Cardiac muscle cell (in vitro differentiated cells and primary cell): Measurements from ENCODE around the gene IFITM5. TPM values are rescaled to one million over a fixed set of nuclear protein-coding genes. Genes with fewer than 3 reads are reported as not detected.

ENCODE experiments used
- DNase-seq, 2 donors: peaks; one replicate each; pipeline versions ENCODE4 v3.0.0 to v3.0.0-alpha.2; 2010 to 2017; ENCODE audit warnings: low read depth in 1 of 2, low spot score in 1 of 2
- H3K27ac ChIP-seq: fragments of 200-600 bp; sonication (generic); 2 replicates; pipeline ENCODE4 v1.5.1; 2016
- H3K27me3 ChIP-seq: fragments of 200-600 bp; sonication (generic); 2 replicates; pipeline ENCODE4 v1.6.0; 2016; ENCODE audit warnings: control low read depth
- H3K36me3 ChIP-seq: fragments of 200-600 bp; sonication (generic); 2 replicates; pipeline ENCODE4 v1.5.1; 2016; ENCODE audit warnings: control low read depth
- H3K4me1 ChIP-seq: fragments of 200-600 bp; sonication (generic); 2 replicates; pipeline ENCODE4 v1.8.1; 2017; ENCODE audit warnings: low read depth, mild to moderate bottlenecking, mixed run types
- H3K4me3 ChIP-seq: fragments of 200-600 bp; sonication (generic); 2 replicates; pipeline ENCODE4 v1.5.1; 2016; ENCODE audit warnings: mild to moderate bottlenecking
- H3K9me3 ChIP-seq: fragments of 200-600 bp; sonication (generic); 2 replicates; pipeline ENCODE4 v1.5.1; 2017; ENCODE audit warnings: low read depth, mild to moderate bottlenecking, control low read depth
- CTCF ChIP-seq: IDR thresholded peaks from 2 replicates; pipeline ENCODE4 v1.5.1; 2012; ENCODE audit warnings: low read depth, mild to moderate bottlenecking, low read length
- polyA plus RNA-seq: library from polyadenylated mRNA; unstranded; fragments of >200 nt; fragmentation: Nextera tagmentation; extraction: Ambion mirVana; gene quantifications from 2 replicates; pipeline ENCODE4 v1.2.1, GENCODE V29; 2016
- total RNA-seq: library from RNA; depleted of rRNA; stranded (reverse); fragments of >200 nt; gene quantifications from 2 replicates; pipeline ENCODE4 v1.2.3, GENCODE V29; 2016

IFITM5 gene
- total and polyA plus RNA-seq, 2 experiments from 2014 or later = not detected

DNA sequence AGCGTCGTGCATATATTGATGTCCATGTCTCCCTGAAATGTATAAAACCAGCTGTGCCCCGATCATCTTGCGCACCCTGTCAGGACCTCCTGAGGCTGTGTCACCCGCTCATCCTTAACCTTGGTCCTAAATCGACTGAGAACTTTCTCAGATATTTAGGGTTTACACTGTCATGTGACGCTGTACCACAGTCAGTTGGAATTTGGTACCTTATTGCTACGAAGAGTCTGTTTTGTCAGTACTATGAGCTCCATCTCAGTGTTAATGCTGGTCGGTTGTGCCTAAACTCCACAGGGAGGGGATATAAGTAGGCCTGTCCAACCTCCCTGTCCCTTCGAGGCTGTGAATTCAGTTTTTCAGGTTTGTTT, 6.5 kb upstream of the IFITM5 start:
- Histone ChIP-seq H3K36me3 (no peaks in the 10 kb centered on the region), H3K4me1 (peaks cover 16% of the 10 kb centered on the region), H3K9me3 (no peaks in the 10 kb centered on the region), H3K27ac (peak overlapping the region; percentile 87), H3K4me3 (no peak overlapping the region), H3K27me3 (no peaks in the 10 kb centered on the region)
- TF ChIP-seq CTCF = no peak
- no peak for DNase-seq

DNA sequence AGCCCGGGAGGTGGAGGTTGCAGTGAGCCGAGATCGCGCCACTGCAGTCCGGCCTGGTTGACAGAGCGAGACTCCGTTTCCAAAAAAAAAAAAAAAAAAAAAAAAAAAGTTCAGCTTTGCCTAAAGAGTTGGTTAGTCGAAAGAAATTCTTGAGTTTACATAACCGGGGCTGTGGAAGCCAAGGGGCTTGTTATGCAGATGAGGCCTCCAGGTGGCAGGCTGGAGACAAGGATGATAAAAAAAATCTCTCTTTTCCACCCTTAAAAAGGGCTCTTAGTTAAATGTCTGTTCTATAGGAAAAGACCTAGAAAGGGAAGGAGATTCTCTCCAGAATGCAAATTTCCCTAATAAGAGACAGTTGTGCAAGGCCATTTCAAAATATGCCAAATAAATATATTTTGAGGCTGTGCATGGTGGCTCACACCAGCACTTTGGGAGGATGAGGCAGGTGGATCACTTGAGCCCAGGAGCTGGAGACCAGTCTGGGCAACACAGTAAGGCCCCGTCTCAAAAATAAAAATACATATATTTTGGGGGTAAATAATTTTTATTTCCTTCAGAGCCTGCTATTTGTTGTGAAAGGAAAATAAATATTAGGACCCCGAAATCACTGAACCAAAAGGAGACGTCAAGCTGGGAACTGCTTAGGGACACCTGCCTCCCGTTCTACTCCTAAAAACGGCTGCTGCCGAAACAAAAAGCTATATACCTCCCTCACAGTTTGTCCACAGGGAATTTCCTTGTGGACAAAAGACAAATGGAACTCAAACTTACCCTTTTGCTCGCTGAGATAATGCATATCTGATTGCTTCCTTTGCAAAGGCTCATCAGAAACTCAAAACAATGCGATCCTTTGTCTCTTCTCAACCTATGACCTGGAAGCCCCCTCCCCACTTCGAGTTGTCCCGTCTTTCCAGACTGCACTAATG, 5.9 kb upstream of the IFITM5 start:
- H3K4me1 ChIP-seq = peaks cover 16% of the 10 kb centered on the region
- H3K27ac ChIP-seq = no peak overlapping the region
- no peak overlapping the region for H3K4me3 ChIP-seq
- H3K27me3 ChIP-seq = no peaks in the 10 kb centered on the region
- no peaks in the 10 kb centered on the region for H3K9me3 ChIP-seq
- peak; percentile 65 to 89 for DNase-seq
- no peaks in the 10 kb centered on the region for H3K36me3 ChIP-seq
- peak; percentile 71 for TF ChIP-seq CTCF

- Histone ChIP-seq H3K27ac (no peak overlapping the region), H3K4me3 (no peak overlapping the region), H3K36me3 (no peaks in the 10 kb centered on the region), H3K4me1 (peaks cover 16% of the 10 kb centered on the region), H3K27me3 (no peaks in the 10 kb centered on the region), H3K9me3 (no peaks in the 10 kb centered on the region)
- no peak for DNase-seq
- TF ChIP-seq CTCF = no peak
Observed at GRCh38 chr11:304061-304506, 4.8 kb upstream of the IFITM5 start.

GRCh38 chr11:303363-303762, 4.0 kb upstream of the IFITM5 start:
- Histone ChIP-seq H3K27ac (no peak overlapping the region), H3K27me3 (no peaks in the 10 kb centered on the region), H3K36me3 (no peaks in the 10 kb centered on the region), H3K4me3 (no peak overlapping the region), H3K4me1 (peaks cover 15% of the 10 kb centered on the region), H3K9me3 (no peaks in the 10 kb centered on the region)
- no peak for DNase-seq
- TF ChIP-seq CTCF = no peak

DNA sequence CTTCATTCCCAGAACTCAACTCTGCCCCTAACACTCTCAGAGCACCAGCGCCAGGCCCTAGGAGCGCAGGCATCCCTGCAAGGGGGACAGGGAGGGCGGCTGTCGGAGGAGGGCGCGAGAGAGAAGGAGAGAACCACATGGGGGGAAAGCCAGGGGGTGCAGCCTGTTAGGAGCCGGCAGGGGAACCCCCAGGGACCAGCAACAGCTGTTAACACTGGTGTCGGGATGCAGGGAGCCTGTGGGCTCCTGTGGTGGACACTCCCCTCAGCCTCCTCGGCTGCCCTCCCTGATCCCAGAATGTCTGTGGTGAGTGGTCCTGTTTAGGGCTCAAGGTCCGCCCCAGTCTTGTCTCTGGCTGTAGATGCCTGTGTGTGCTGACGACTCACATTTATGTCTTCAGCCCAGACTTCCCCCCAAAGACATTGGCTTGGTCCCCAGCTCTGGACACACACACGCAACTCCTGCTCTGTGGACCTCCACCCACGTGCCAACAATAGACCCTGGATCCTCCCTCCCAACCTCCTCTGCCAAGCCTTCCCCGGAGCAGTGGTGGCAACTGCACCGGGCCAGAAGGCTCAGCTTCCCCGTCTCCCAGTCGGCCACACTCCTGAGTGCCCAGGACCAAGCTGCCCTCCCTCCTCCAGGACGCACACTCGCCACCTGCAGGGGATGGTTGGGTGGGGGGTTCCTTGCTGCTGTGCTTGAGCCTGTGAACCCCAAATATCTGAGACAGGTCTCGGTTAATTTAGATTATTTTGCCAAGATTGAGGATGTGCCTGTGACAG, 817 bp upstream of the IFITM5 start:
- peak; percentile 38 to 47 for DNase-seq
- Histone ChIP-seq H3K4me3 (no peak overlapping the region), H3K4me1 (no peaks in the 10 kb centered on the region), H3K9me3 (no peaks in the 10 kb centered on the region), H3K27me3 (no peaks in the 10 kb centered on the region), H3K36me3 (no peaks in the 10 kb centered on the region), H3K27ac (no peak overlapping the region)
- peak; percentile 37 for TF ChIP-seq CTCF
